Gastroesophageal sphincter (tissue), 4 donors: ENCODE results near the gene CAMK1G. TPM values are rescaled to one million over a fixed set of nuclear protein-coding genes. Genes with fewer than 3 reads are reported as not detected.

Source experiments
- ATAC-seq: fragments of 150-250 bp; one replicate; pipeline ENCODE4 v1.9.1; 2016; ENCODE audit warnings: mild to moderate bottlenecking, moderate library complexity
- H3K27ac ChIP-seq, 4 donors: fragments of 200-600 bp; sonication (generic) in 3 of 4; 1 replicate in 3 of 4; 2 replicates in 1 of 4; pipeline ENCODE4 v1.5.1; 2016 to 2019
- H3K27me3 ChIP-seq: fragments of 200-600 bp; sonication (generic); one replicate; pipeline ENCODE4 v1.5.1; 2019
- H3K36me3 ChIP-seq, 2 donors: fragments of 200-600 bp; sonication (generic); one replicate each; pipeline ENCODE4 v1.5.1; 2019; ENCODE audit warnings: control low read depth in 1 of 2
- H3K4me1 ChIP-seq, 3 donors: fragments of 200-600 bp; sonication (generic); 1 replicate in 2 of 3; 2 replicates in 1 of 3; pipeline ENCODE4 v1.5.1; 2016 to 2019; ENCODE audit warnings: control low read depth in 2 of 3
- H3K4me3 ChIP-seq, 2 donors: fragments of 200-600 bp; sonication (generic); one replicate each; pipeline ENCODE4 v1.5.1; 2019; ENCODE audit warnings: mild to moderate bottlenecking in 1 of 2, moderate library complexity in 1 of 2
- H3K9me3 ChIP-seq, 3 donors: fragments of 200-600 bp; sonication (generic); one replicate each; pipeline ENCODE4 v1.5.1; 2017 to 2019; ENCODE audit warnings: control low read depth in 2 of 3
- EP300 ChIP-seq: sonication (generic); formaldehyde crosslinking; IDR thresholded peaks from one replicate; pipeline ENCODE4 v1.6.1; 2017; ENCODE audit warnings: antibody characterized with exemption, mild to moderate bottlenecking
- POLR2A ChIP-seq, 2 donors: fragments of 450-650 bp; IDR thresholded peaks; one replicate each; pipeline ENCODE4 v1.6.1; 2017; ENCODE audit warnings: antibody characterized with exemption in 2 of 2, mild to moderate bottlenecking in 2 of 2, moderate library complexity in 1 of 2
- POLR2AphosphoS5 ChIP-seq: sonication (generic); formaldehyde crosslinking; IDR thresholded peaks from one replicate; pipeline ENCODE4 v1.6.1; 2017; ENCODE audit warnings: antibody characterized with exemption
- WGBS, 2 donors: methylation state at CpG; one replicate each; pipeline ENCODE4 v1.1.5; 2018; ENCODE audit warnings: low coverage in 1 of 2; 5-methylcytosine and 5-hydroxymethylcytosine counted together
- total RNA-seq, 4 donors: library from RNA; depleted of rRNA; stranded (reverse); fragments of >200 nt; gene quantifications; one replicate each; pipeline ENCODE4 v1.1.0, GENCODE V29; 2016
- TF ChIP-seq, protein P1 (sequence below), 4 experiments: fragments of 200-600 bp in 2 of 4; fragments of 450-650 bp in 2 of 4; sonication (generic) in 1 of 4; IDR thresholded peaks; one replicate each; pipeline ENCODE4 v1.5.1; 2017 to 2019; ENCODE audit warnings: antibody characterized with exemption in 4 of 4, mild to moderate bottlenecking in 2 of 4, moderate library complexity in 2 of 4

The CAMK1G gene
- total RNA-seq, 4 donors from 2014 or later = 0.19 to 6.8 (median 0.84) TPM

DNA sequence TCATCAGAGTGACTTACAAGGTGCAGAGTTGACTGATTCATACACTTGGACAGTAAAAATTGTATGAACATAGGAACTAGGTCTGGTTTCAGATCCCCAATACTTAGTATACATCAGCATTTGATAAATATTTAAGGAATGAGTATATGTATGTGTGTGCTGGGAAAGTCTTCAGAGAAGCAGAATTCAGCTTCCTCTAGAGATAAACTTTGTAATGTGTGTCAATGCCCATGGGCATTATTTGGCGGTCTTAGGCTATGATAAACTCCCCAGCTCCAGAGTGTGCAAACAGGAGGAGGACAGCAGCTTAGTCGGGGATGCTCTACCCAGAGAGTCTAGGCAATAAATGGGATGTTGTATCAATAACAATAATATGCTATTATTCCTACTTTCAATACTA, 2.9 kb upstream of the CAMK1G start:
- Histone ChIP-seq H3K36me3 (no peaks in the 10 kb centered on the region), H3K27ac (no peak overlapping the region), H3K4me1 (peaks cover 0 to 12% (median 4%) of the 10 kb centered on the region in 3 donors), H3K27me3 (peaks cover 92% of the 10 kb centered on the region), H3K9me3 (no peaks in the 10 kb centered on the region), H3K4me3 (no peak overlapping the region)
- no peak for TF ChIP-seq POLR2AphosphoS5
- TF ChIP-seq, protein P1, sequence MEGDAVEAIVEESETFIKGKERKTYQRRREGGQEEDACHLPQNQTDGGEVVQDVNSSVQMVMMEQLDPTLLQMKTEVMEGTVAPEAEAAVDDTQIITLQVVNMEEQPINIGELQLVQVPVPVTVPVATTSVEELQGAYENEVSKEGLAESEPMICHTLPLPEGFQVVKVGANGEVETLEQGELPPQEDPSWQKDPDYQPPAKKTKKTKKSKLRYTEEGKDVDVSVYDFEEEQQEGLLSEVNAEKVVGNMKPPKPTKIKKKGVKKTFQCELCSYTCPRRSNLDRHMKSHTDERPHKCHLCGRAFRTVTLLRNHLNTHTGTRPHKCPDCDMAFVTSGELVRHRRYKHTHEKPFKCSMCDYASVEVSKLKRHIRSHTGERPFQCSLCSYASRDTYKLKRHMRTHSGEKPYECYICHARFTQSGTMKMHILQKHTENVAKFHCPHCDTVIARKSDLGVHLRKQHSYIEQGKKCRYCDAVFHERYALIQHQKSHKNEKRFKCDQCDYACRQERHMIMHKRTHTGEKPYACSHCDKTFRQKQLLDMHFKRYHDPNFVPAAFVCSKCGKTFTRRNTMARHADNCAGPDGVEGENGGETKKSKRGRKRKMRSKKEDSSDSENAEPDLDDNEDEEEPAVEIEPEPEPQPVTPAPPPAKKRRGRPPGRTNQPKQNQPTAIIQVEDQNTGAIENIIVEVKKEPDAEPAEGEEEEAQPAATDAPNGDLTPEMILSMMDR (IDR thresholded peaks at IDR 0.05) = no peak
- no peak for TF ChIP-seq POLR2A (IDR thresholded peaks at IDR 0.05)
- no peak for TF ChIP-seq EP300
- ATAC-seq = no peak
- WGBS, 2 donors = 77 to 100% methylated on average over 1 to 2 of the region's 2 CpGs

DNA sequence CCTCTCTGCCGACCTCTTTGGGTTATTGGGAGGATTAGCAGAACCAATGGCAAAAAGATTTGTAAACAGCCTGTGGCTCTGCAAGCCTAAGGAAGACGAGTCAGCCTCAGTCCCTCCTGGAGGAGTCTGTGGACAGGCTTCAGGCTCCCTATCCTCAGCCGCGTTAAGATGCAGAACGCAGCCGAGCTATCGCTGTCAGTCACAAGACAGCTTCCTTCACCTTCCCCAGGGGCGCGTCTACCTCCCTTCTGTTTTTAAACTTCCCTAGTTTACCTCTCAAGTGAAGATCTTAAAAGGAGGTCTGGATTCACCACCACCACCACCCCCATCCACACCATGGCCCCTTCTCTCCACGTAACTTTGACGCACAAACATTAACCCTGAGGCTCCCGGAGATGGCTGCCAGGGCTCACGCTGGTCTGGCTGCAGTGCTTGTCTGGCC, 738 bp downstream of the CAMK1G start:
- WGBS, 2 donors = 22 to 30% methylated on average over 7 to 12 of the region's 13 CpGs
- Histone ChIP-seq H3K4me1 (peaks cover 0 to 11% (median 7%) of the 10 kb centered on the region in 3 donors), H3K9me3 (no peaks in the 10 kb centered on the region), H3K27me3 (peaks cover 75% of the 10 kb centered on the region), H3K36me3 (no peaks in the 10 kb centered on the region), H3K27ac (no peak overlapping the region), H3K4me3 (no peak overlapping the region)
- TF ChIP-seq, protein P1 (IDR thresholded peaks at IDR 0.05) = no peak
- TF ChIP-seq EP300 = no peak
- TF ChIP-seq POLR2AphosphoS5 = no peak
- no peak for TF ChIP-seq POLR2A (IDR thresholded peaks at IDR 0.05)
- no peak for ATAC-seq

DNA sequence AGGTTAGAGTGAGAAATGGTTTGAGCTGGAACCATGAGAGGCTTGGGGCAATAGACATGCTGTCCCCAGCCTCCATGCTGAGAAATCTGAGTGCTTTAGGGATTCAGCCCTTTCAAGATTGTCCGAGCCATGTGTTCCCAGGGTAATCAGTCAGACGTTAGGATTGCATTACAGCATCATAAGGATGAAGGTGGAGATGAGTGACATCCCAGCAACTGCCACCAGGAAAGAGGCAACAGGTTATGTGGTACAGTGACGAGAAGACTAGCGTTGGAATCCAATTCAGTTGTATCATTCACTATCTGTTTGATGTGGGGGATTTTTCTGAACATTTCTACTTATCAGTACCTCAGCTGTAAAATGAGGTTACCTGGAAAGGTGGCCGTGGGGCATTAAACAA, 1.7 kb downstream of the CAMK1G start:
- H3K4me1 ChIP-seq = peaks cover 0 to 11% (median 7%) of the 10 kb centered on the region in 3 donors
- H3K36me3 ChIP-seq = no peaks in the 10 kb centered on the region
- no peak overlapping the region for H3K4me3 ChIP-seq
- TF ChIP-seq EP300 (no peak), POLR2A (IDR thresholded peaks at IDR 0.05) (no peak), POLR2AphosphoS5 (no peak)
- TF ChIP-seq, protein P1 (IDR thresholded peaks at IDR 0.05) = no peak
- no peaks in the 10 kb centered on the region for H3K9me3 ChIP-seq
- H3K27me3 ChIP-seq = peaks cover 66% of the 10 kb centered on the region
- H3K27ac ChIP-seq = no peak overlapping the region
- ATAC-seq = no peak
- WGBS, 2 donors = 55 to 60% methylated on average over 4 to 5 of the region's 5 CpGs

DNA sequence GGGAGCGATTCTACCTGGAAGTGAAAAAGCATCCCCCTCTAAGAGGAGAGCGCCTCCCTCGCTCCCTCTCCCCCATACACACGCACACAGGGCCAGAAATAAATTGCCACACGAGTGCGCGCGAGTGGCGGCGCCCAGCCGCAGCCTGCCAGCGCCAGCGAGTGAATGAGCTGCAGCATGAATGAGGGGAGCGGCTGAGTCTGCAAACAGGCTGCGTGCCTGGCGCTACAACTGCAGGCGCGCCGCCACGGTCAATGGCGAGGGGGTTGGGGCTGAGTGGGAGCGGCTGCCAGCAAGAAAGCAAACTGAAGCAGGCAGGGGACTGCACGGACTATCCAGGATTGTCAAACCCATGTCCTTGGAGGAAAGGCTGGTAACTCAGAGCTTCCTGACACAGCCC, 2.2 kb downstream of the CAMK1G start:
- WGBS, 2 donors = 0% methylated on average over 1 to 9 of the region's 23 CpGs
- Histone ChIP-seq H3K36me3 (no peaks in the 10 kb centered on the region), H3K4me1 (peaks cover 0 to 11% (median 7%) of the 10 kb centered on the region in 3 donors), H3K9me3 (no peaks in the 10 kb centered on the region), H3K4me3 (no peak overlapping the region), H3K27me3 (peaks cover 61% of the 10 kb centered on the region), H3K27ac (no peak overlapping the region)
- TF ChIP-seq, protein P1 (IDR thresholded peaks at IDR 0.05) = peak in 1 of 4 experiments; percentile 10
- no peak for TF ChIP-seq POLR2AphosphoS5
- TF ChIP-seq POLR2A (IDR thresholded peaks at IDR 0.05) = no peak
- TF ChIP-seq EP300 = no peak
- peak; percentile 52 for ATAC-seq

DNA sequence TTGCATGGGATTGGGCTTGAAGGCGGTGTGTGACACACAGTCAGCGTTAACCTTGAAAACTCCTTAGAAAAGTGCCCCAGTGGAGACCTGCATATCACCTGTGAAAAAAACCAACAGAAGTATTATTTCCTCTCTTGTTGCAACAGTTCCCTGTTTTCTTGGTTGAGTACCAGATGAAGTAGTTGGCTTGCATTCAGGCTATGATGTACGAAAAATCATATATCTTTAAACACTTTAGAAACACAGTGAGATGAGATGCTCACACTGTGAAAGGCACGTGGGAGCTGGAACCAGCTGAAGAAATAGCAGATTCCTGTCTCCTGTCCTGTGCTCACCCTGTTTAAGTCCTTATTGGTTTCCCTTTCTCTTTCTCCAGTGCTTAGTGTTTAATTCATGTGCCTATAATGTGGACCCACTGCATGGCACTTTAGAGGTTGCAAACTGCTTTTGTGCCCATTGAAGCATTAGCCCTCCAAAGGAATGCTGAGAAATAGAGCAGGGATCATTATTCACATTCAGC, 2.8 kb downstream of the CAMK1G start:
- ATAC-seq = no peak
- Histone ChIP-seq H3K9me3 (no peaks in the 10 kb centered on the region), H3K4me3 (no peak overlapping the region), H3K27me3 (peaks cover 55% of the 10 kb centered on the region), H3K4me1 (peaks cover 0 to 11% (median 7%) of the 10 kb centered on the region in 3 donors), H3K36me3 (no peaks in the 10 kb centered on the region), H3K27ac (no peak overlapping the region)
- WGBS, 2 donors = 65 to 71% methylated on average over 2 to 4 of the region's 4 CpGs
- TF ChIP-seq, protein P1 (IDR thresholded peaks at IDR 0.05) = no peak
- TF ChIP-seq POLR2AphosphoS5 (no peak), EP300 (no peak), POLR2A (IDR thresholded peaks at IDR 0.05) (no peak)
